Testis (tissue), 2 donors: Measurements from ENCODE around the gene HDAC8.

ENCODE experiments used
- POLR2A ChIP-seq: fragments of 450-650 bp; IDR thresholded peaks from one replicate; pipeline ENCODE4 v1.6.1; 2017; ENCODE audit warnings: antibody characterized with exemption, mild to moderate bottlenecking, moderate library complexity
- TF ChIP-seq, protein P1 (sequence below), 3 experiments: fragments of 450-650 bp in 2 of 3; fragments of 200-600 bp in 1 of 3; sonication (generic) in 1 of 3; IDR thresholded peaks; one replicate each; pipeline ENCODE4 v1.5.1; 2016 to 2019; ENCODE audit warnings: antibody characterized with exemption in 3 of 3, mild to moderate bottlenecking in 2 of 3, moderate library complexity in 1 of 3

DNA sequence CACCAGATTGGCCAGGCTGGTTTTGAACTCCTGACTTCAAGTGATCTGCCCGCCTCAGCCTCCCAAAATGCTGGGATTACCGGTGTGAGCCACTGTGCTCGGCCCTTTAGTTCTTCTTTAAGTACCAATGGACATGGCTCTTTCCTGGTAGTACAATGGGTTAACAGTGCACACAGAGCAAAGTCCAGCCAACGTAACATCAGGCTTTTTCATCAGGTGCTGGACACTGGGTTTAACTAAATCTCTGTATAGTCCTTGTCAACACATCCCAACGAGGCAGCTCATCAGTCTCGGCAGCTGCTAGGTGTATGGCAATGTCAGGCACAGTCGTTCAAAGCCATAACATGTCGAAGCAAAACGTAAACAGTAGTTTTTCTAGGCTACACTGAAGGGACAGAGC lies 93.8 kb downstream of the HDAC8 start:
- TF ChIP-seq POLR2A = no peak
- TF ChIP-seq, protein P1, sequence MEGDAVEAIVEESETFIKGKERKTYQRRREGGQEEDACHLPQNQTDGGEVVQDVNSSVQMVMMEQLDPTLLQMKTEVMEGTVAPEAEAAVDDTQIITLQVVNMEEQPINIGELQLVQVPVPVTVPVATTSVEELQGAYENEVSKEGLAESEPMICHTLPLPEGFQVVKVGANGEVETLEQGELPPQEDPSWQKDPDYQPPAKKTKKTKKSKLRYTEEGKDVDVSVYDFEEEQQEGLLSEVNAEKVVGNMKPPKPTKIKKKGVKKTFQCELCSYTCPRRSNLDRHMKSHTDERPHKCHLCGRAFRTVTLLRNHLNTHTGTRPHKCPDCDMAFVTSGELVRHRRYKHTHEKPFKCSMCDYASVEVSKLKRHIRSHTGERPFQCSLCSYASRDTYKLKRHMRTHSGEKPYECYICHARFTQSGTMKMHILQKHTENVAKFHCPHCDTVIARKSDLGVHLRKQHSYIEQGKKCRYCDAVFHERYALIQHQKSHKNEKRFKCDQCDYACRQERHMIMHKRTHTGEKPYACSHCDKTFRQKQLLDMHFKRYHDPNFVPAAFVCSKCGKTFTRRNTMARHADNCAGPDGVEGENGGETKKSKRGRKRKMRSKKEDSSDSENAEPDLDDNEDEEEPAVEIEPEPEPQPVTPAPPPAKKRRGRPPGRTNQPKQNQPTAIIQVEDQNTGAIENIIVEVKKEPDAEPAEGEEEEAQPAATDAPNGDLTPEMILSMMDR (IDR thresholded peaks at IDR 0.05) = no peak
